ENCODE data around the gene AMOT.

- no peak for TF ChIP-seq POLR2A (IDR thresholded peaks at IDR 0.05)
- TF ChIP-seq CTCF (IDR thresholded peaks at IDR 0.05) = no peak
Observed at GRCh38 chrX:112846782-112847181, 6.2 kb upstream of the AMOT start.
